ENCODE results near the gene CHST15.
"Not testable (repeated sequence)": the region's sequence is repeated elsewhere in the genome, so short reads cannot be mapped to it uniquely, and the experiment has no call there.

CHST15 gene

GRCh38 chr10:124097883-124098282, 4.5 kb upstream of the CHST15 start:
- no peak for DNase-seq

- no peak for DNase-seq
Observed at GRCh38 chr10:124096494-124096893, 3.1 kb upstream of the CHST15 start.

GRCh38 chr10:124095801-124096200, 2.4 kb upstream of the CHST15 start:
- DNase-seq: not testable (repeated sequence)

- DNase-seq: no peak
Observed at GRCh38 chr10:124095096-124095495, 1.7 kb upstream of the CHST15 start.

- DNase-seq: no peak
Observed at GRCh38 chr10:124094419-124094785, 1.0 kb upstream of the CHST15 start.

GRCh38 chr10:124093774-124094418, 498 bp upstream of the CHST15 start:
- DNase-seq: not testable (repeated sequence)

- peak; percentile 6 for DNase-seq
Observed at GRCh38 chr10:124092250-124092859, 1.0 kb downstream of the CHST15 start.

- no peak for DNase-seq
Observed at GRCh38 chr10:124091646-124092249, 1.6 kb downstream of the CHST15 start.

GRCh38 chr10:124090601-124091209, 2.7 kb downstream of the CHST15 start:
- no peak for DNase-seq

- no peak for DNase-seq
Observed at GRCh38 chr10:124089859-124090258, 3.5 kb downstream of the CHST15 start.

GRCh38 chr10:124088915-124089314, 4.5 kb downstream of the CHST15 start:
- DNase-seq: no peak

- DNase-seq: peak; percentile 48
Observed at GRCh38 chr10:124087672-124088634, 5.4 kb downstream of the CHST15 start.

GRCh38 chr10:124086787-124087671, 6.4 kb downstream of the CHST15 start:
- DNase-seq: peak; percentile 8

- no peak for DNase-seq
Observed at GRCh38 chr10:124086097-124086710, 7.2 kb downstream of the CHST15 start.

- no peak for DNase-seq
Observed at GRCh38 chr10:124085680-124086079, 7.7 kb downstream of the CHST15 start.

GRCh38 chr10:124084708-124085107, 8.7 kb downstream of the CHST15 start:
- DNase-seq: no peak

- no peak for DNase-seq
Observed at GRCh38 chr10:124083740-124084397, 9.5 kb downstream of the CHST15 start.

GRCh38 chr10:124083047-124083739, 10.2 kb downstream of the CHST15 start:
- no peak for DNase-seq

- DNase-seq: no peak
Observed at GRCh38 chr10:124082555-124082954, 10.8 kb downstream of the CHST15 start.

- no peak for DNase-seq
Observed at GRCh38 chr10:124081547-124082140, 11.8 kb downstream of the CHST15 start.
